PC-9 (cell line): ENCODE results near the gene NT5C1A.

Source experiments
- EZH2 ChIP-seq: fragments of 200-600 bp; sonication (generic); IDR thresholded peaks from 2 replicates; pipeline ENCODE4 v1.8.0; 2017; ENCODE audit warnings: antibody characterized with exemption, low read depth
- TF ChIP-seq, protein P1 (sequence below): fragments of 200-600 bp; sonication (generic); conservative IDR thresholded peaks from 2 replicates; pipeline ENCODE4 v1.6.1; 2017; ENCODE audit warnings: mixed run types, antibody characterized with exemption, mild to moderate bottlenecking, moderate library complexity

DNA sequence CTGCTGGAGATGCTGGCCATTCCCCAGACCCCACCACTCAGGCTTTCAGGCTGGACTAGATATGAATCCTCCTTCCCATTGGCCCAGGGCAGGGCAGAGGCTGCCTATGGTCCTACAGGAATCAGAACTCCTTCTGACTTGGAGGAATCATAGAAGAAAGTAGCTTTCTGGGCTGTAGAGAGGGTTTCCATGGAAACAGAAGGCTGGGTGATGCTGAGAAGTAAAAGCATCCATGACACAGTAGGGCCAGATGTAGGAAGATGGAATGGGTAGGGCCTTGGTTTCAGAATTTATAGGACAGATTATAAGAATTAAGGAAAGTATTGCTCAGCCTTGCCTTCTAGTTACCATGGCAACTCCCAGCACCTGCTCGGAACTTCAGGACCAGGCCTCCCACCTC, 9.0 kb downstream of the NT5C1A start:
- TF ChIP-seq, protein P1, sequence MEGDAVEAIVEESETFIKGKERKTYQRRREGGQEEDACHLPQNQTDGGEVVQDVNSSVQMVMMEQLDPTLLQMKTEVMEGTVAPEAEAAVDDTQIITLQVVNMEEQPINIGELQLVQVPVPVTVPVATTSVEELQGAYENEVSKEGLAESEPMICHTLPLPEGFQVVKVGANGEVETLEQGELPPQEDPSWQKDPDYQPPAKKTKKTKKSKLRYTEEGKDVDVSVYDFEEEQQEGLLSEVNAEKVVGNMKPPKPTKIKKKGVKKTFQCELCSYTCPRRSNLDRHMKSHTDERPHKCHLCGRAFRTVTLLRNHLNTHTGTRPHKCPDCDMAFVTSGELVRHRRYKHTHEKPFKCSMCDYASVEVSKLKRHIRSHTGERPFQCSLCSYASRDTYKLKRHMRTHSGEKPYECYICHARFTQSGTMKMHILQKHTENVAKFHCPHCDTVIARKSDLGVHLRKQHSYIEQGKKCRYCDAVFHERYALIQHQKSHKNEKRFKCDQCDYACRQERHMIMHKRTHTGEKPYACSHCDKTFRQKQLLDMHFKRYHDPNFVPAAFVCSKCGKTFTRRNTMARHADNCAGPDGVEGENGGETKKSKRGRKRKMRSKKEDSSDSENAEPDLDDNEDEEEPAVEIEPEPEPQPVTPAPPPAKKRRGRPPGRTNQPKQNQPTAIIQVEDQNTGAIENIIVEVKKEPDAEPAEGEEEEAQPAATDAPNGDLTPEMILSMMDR: no peak
- no peak for TF ChIP-seq EZH2
